MM.1S (cell line): ENCODE results near the gene RAD1.

Experiments
- DNase-seq: peaks from one replicate; pipeline ENCODE4 v3.0.0-alpha.2; 2015
- H2AFZ ChIP-seq: fragments of 300-600 bp; sonication (generic); 2 replicates; pipeline ENCODE4 v1.6.0; 2016; ENCODE audit warnings: antibody characterized with exemption, low read length
- H3F3A ChIP-seq: fragments of 300-600 bp; sonication (generic); 2 replicates; pipeline ENCODE4 v1.6.1; 2016; ENCODE audit warnings: mild to moderate bottlenecking, antibody characterized with exemption, low read length, moderate library complexity, mixed read lengths; ENCODE audit not compliant: insufficient read depth
- H3K27ac ChIP-seq: fragments of 300-600 bp; sonication (generic); 2 replicates; pipeline ENCODE4 v1.5.1; 2016; ENCODE audit warnings: mild to moderate bottlenecking, low read length
- H3K27me3 ChIP-seq: fragments of 300-600 bp; sonication (generic); replicated peaks from 2 replicates; pipeline ENCODE4 v1.6.0; 2016; ENCODE audit warnings: low read length; ENCODE audit not compliant: insufficient read depth
- H3K36me3 ChIP-seq: fragments of 300-600 bp; sonication (generic); replicated peaks from 2 replicates; pipeline ENCODE4 v1.6.1; 2016; ENCODE audit warnings: mild to moderate bottlenecking, low read length, mixed read lengths; ENCODE audit not compliant: insufficient read depth
- H3K4me1 ChIP-seq: fragments of 300-600 bp; sonication (generic); 2 replicates; pipeline ENCODE4 v1.6.1; 2016; ENCODE audit warnings: low read length, mixed read lengths
- H3K4me2 ChIP-seq: fragments of 300-600 bp; sonication (generic); 2 replicates; pipeline ENCODE4 v1.6.0; 2016; ENCODE audit warnings: low read depth, low read length
- H3K4me3 ChIP-seq: fragments of 300-600 bp; sonication (generic); 2 replicates; pipeline ENCODE4 v1.5.1; 2016; ENCODE audit warnings: low read length, mixed read lengths
- H3K79me2 ChIP-seq: fragments of 300-600 bp; sonication (generic); 2 replicates; pipeline ENCODE4 v1.6.1; 2016; ENCODE audit warnings: mixed run types, low read length, mixed read lengths
- H3K9ac ChIP-seq: fragments of 300-600 bp; sonication (generic); 2 replicates; pipeline ENCODE4 v1.6.1; 2016; ENCODE audit warnings: low read length, mixed read lengths
- H3K9me2 ChIP-seq: fragments of 300-600 bp; sonication (generic); replicated peaks from 2 replicates; pipeline ENCODE4 v1.6.1; 2016; ENCODE audit warnings: mild to moderate bottlenecking, low read length, mixed read lengths; ENCODE audit not compliant: insufficient read depth
- H3K9me3 ChIP-seq: fragments of 300-600 bp; sonication (generic); replicated peaks from 2 replicates; pipeline ENCODE4 v1.6.1; 2016; ENCODE audit warnings: mild to moderate bottlenecking, low read length, mixed read lengths; ENCODE audit not compliant: insufficient read depth
- H4K20me1 ChIP-seq: fragments of 300-600 bp; sonication (generic); 2 replicates; pipeline ENCODE4 v1.6.1; 2016; ENCODE audit warnings: mild to moderate bottlenecking, low read length, moderate library complexity, mixed read lengths; ENCODE audit not compliant: insufficient read depth
- CTCF ChIP-seq: fragments of 300-600 bp; sonication (generic); IDR thresholded peaks from 2 replicates; pipeline ENCODE4 v1.5.1; 2016; ENCODE audit warnings: antibody characterized with exemption, low read length, mixed read lengths
- EZH2 ChIP-seq: fragments of 300-600 bp; sonication (generic); optimal IDR thresholded peaks from 2 replicates; pipeline ENCODE3; 2017; ENCODE audit warnings: low read depth, mild to moderate bottlenecking, antibody characterized with exemption, low read length, mixed read lengths
- EZH2phosphoT487 ChIP-seq: fragments of 300-600 bp; sonication (generic); IDR thresholded peaks from 2 replicates; pipeline ENCODE4 v1.6.1; 2018; ENCODE audit warnings: antibody characterized with exemption, low read length

Gene RAD1

GRCh38 chr5:34957321-34957720 is 42.0 kb upstream of the RAD1 start:
- Histone ChIP-seq H2AFZ (no peak overlapping the region), H3K36me3 (no peaks in the 10 kb centered on the region), H3K27ac (no peak overlapping the region), H3K27me3 (no peaks in the 10 kb centered on the region), H3K4me1 (peaks cover 18% of the 10 kb centered on the region), H3K9me2 (no peaks in the 10 kb centered on the region), H3K4me3 (no peak overlapping the region), H3F3A (peaks cover 15% of the 10 kb centered on the region), H3K9me3 (no peaks in the 10 kb centered on the region), H3K79me2 (no peaks in the 10 kb centered on the region), H4K20me1 (no peaks in the 10 kb centered on the region; the same call in 1 of the 2 replicates), H3K9ac (no peak overlapping the region), H3K4me2 (no peak overlapping the region)
- TF ChIP-seq EZH2phosphoT487 (no peak), CTCF (no peak), EZH2 (no peak)
- DNase-seq, result no peak

GRCh38 chr5:34944460-34945047 is 29.2 kb upstream of the RAD1 start:
- no peak overlapping the region for H3K27ac ChIP-seq
- no peak overlapping the region for H3K9ac ChIP-seq
- no peak overlapping the region for H3K4me3 ChIP-seq
- DNase-seq, result no peak
- H3K9me3 ChIP-seq, result no peaks in the 10 kb centered on the region
- H3K27me3 ChIP-seq, result no peaks in the 10 kb centered on the region
- H3K9me2 ChIP-seq, result no peaks in the 10 kb centered on the region
- no peaks in the 10 kb centered on the region for H3K79me2 ChIP-seq
- H3K4me2 ChIP-seq, result no peak overlapping the region
- H3F3A ChIP-seq, result no peaks in the 10 kb centered on the region
- no peaks in the 10 kb centered on the region for H4K20me1 ChIP-seq
- H2AFZ ChIP-seq, result no peak overlapping the region
- H3K4me1 ChIP-seq, result no peaks in the 10 kb centered on the region
- peaks cover 3% of the 10 kb centered on the region; the same call in 1 of the 2 replicates for H3K36me3 ChIP-seq
- no peak for TF ChIP-seq EZH2
- TF ChIP-seq CTCF, result no peak
- no peak for TF ChIP-seq EZH2phosphoT487

- no peak overlapping the region for H3K9ac ChIP-seq
- H4K20me1 ChIP-seq, result no peaks in the 10 kb centered on the region
- no peak overlapping the region for H3K4me3 ChIP-seq
- H3F3A ChIP-seq, result no peaks in the 10 kb centered on the region
- DNase-seq, result no peak
- no peaks in the 10 kb centered on the region for H3K9me3 ChIP-seq
- H3K4me2 ChIP-seq, result no peak overlapping the region
- H3K27me3 ChIP-seq, result no peaks in the 10 kb centered on the region
- no peaks in the 10 kb centered on the region for H3K79me2 ChIP-seq
- no peak overlapping the region for H3K27ac ChIP-seq
- H3K9me2 ChIP-seq, result no peaks in the 10 kb centered on the region
- H3K4me1 ChIP-seq, result no peaks in the 10 kb centered on the region
- H3K36me3 ChIP-seq, result peaks cover 3% of the 10 kb centered on the region; the same call in 1 of the 2 replicates
- TF ChIP-seq EZH2phosphoT487 (no peak), EZH2 (no peak), CTCF (no peak)
- no peak overlapping the region for H2AFZ ChIP-seq
These were observed 28.7 kb upstream of the RAD1 start for GRCh38 chr5:34944044-34944443.
